ENCODE measurements around the gene MEGF8. TPM values are rescaled to one million over a fixed set of nuclear protein-coding genes. Genes with fewer than 3 reads are reported as not detected.

Gene MEGF8
- total and polyA plus RNA-seq, 2 of the 13 experiments (the other 11 are each of a cell fraction or from before 2014, with no cell fraction given): 4.0 to 8.8 TPM

DNA sequence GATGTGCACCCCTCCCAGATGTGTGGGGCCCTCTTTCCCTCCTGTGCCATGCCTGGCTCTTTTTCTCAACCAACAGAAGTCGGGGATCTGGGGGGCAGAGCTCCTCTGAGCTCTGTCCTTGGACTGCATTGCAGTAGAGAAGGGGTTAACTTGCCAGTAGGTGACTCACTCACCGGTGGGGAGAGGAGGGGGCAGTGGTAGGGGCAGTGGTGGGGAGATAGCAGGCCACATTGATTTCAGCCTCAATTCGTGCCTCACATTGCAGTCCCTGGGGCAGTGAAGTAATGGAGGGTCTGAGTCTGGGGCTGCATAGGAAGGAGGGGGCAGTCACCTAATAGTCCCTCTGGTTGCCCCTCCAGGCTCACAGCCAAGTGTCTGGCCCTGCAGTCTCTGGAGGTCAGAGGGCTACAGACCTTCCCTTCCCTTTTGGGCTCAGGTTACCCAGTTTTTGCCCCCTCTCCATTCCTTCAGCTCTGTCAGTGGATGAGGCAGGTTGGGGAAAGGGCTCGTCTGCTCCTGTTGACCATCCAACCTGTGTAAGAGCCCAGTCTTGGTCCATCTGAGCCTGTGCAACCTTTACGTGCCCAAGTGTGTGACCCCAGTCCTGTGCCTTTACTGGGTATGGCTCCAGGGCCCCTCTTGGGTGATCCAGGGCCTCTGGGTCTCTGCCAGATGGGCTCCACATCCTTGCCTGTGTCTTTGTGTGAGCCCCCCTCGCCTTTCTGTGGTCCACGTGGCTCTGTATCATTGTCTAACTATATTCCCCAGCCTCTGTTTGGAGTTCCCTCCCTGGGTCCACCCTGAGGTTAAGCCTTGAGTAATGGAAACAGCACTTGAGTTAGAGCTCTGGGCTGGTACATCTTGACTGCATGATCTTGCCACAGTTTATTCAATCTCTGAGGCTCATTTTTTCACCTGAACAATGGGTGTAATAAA, 43.3 kb upstream of the MEGF8 start (continued):
- TF ChIP-seq, protein P1, sequence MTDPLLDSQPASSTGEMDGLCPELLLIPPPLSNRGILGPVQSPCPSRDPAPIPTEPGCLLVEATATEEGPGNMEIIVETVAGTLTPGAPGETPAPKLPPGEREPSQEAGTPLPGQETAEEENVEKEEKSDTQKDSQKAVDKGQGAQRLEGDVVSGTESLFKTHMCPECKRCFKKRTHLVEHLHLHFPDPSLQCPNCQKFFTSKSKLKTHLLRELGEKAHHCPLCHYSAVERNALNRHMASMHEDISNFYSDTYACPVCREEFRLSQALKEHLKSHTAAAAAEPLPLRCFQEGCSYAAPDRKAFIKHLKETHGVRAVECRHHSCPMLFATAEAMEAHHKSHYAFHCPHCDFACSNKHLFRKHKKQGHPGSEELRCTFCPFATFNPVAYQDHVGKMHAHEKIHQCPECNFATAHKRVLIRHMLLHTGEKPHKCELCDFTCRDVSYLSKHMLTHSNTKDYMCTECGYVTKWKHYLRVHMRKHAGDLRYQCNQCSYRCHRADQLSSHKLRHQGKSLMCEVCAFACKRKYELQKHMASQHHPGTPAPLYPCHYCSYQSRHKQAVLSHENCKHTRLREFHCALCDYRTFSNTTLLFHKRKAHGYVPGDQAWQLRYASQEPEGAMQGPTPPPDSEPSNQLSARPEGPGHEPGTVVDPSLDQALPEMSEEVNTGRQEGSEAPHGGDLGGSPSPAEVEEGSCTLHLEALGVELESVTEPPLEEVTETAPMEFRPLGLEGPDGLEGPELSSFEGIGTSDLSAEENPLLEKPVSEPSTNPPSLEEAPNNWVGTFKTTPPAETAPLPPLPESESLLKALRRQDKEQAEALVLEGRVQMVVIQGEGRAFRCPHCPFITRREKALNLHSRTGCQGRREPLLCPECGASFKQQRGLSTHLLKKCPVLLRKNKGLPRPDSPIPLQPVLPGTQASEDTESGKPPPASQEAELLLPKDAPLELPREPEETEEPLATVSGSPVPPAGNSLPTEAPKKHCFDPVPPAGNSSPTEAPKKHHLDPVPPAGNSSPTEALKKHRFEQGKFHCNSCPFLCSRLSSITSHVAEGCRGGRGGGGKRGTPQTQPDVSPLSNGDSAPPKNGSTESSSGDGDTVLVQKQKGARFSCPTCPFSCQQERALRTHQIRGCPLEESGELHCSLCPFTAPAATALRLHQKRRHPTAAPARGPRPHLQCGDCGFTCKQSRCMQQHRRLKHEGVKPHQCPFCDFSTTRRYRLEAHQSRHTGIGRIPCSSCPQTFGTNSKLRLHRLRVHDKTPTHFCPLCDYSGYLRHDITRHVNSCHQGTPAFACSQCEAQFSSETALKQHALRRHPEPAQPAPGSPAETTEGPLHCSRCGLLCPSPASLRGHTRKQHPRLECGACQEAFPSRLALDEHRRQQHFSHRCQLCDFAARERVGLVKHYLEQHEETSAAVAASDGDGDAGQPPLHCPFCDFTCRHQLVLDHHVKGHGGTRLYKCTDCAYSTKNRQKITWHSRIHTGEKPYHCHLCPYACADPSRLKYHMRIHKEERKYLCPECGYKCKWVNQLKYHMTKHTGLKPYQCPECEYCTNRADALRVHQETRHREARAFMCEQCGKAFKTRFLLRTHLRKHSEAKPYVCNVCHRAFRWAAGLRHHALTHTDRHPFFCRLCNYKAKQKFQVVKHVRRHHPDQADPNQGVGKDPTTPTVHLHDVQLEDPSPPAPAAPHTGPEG (CRISPR knock-in tag; IDR thresholded peaks at IDR 0.05): no peak
- no peak for TF ChIP-seq ZNF839 (CRISPR knock-in tag; IDR thresholded peaks at IDR 0.05; ENCODE audit: borderline replicate concordance)
- TF ChIP-seq ZNF530 (CRISPR knock-in tag; IDR thresholded peaks at IDR 0.05; ENCODE audit: low read depth): no peak
- TF ChIP-seq ISL2 (CRISPR knock-in tag; IDR thresholded peaks at IDR 0.05): no peak
- TF ChIP-seq, protein P2, sequence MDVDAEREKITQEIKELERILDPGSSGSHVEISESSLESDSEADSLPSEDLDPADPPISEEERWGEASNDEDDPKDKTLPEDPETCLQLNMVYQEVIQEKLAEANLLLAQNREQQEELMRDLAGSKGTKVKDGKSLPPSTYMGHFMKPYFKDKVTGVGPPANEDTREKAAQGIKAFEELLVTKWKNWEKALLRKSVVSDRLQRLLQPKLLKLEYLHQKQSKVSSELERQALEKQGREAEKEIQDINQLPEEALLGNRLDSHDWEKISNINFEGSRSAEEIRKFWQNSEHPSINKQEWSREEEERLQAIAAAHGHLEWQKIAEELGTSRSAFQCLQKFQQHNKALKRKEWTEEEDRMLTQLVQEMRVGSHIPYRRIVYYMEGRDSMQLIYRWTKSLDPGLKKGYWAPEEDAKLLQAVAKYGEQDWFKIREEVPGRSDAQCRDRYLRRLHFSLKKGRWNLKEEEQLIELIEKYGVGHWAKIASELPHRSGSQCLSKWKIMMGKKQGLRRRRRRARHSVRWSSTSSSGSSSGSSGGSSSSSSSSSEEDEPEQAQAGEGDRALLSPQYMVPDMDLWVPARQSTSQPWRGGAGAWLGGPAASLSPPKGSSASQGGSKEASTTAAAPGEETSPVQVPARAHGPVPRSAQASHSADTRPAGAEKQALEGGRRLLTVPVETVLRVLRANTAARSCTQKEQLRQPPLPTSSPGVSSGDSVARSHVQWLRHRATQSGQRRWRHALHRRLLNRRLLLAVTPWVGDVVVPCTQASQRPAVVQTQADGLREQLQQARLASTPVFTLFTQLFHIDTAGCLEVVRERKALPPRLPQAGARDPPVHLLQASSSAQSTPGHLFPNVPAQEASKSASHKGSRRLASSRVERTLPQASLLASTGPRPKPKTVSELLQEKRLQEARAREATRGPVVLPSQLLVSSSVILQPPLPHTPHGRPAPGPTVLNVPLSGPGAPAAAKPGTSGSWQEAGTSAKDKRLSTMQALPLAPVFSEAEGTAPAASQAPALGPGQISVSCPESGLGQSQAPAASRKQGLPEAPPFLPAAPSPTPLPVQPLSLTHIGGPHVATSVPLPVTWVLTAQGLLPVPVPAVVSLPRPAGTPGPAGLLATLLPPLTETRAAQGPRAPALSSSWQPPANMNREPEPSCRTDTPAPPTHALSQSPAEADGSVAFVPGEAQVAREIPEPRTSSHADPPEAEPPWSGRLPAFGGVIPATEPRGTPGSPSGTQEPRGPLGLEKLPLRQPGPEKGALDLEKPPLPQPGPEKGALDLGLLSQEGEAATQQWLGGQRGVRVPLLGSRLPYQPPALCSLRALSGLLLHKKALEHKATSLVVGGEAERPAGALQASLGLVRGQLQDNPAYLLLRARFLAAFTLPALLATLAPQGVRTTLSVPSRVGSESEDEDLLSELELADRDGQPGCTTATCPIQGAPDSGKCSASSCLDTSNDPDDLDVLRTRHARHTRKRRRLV (CRISPR knock-in tag; IDR thresholded peaks at IDR 0.05): no peak
- TF ChIP-seq MED13 (CRISPR knock-in tag; IDR thresholded peaks at IDR 0.05): no peak
- TF ChIP-seq ZNF143 (CRISPR knock-in tag; IDR thresholded peaks at IDR 0.05): no peak
- peak; percentile 69 for TF ChIP-seq XRCC5 (optimal IDR thresholded peaks at IDR 0.05; ENCODE audit: low read length)
- TF ChIP-seq ZNF484 (CRISPR knock-in tag; IDR thresholded peaks at IDR 0.05; ENCODE audit: borderline replicate concordance, low read depth): no peak
- TF ChIP-seq ADNP (CRISPR knock-in tag; IDR thresholded peaks at IDR 0.05): no peak
- no peak for TF ChIP-seq NFIB (CRISPR knock-in tag; IDR thresholded peaks at IDR 0.05; ENCODE audit: borderline replicate concordance)
- TF ChIP-seq NCOA1 (CRISPR knock-in tag; IDR thresholded peaks at IDR 0.05): 0 out of 2 replicates have a peak, but pooled peaks have one; percentile 55
- no peak for TF ChIP-seq TBX2 (CRISPR knock-in tag; IDR thresholded peaks at IDR 0.05; ENCODE audit: borderline replicate concordance)
- TF ChIP-seq ZNF430 (CRISPR knock-in tag; IDR thresholded peaks at IDR 0.05): no peak; the same call in 1 of the 2 replicates
- TF ChIP-seq RXRB (CRISPR knock-in tag; IDR thresholded peaks at IDR 0.05; ENCODE audit: borderline replicate concordance): 0 out of 2 replicates have a peak, but pooled peaks have one; percentile 13
- TF ChIP-seq ZC3H4 (CRISPR knock-in tag; IDR thresholded peaks at IDR 0.05; ENCODE audit: borderline replicate concordance): no peak
- TF ChIP-seq, protein P3, sequence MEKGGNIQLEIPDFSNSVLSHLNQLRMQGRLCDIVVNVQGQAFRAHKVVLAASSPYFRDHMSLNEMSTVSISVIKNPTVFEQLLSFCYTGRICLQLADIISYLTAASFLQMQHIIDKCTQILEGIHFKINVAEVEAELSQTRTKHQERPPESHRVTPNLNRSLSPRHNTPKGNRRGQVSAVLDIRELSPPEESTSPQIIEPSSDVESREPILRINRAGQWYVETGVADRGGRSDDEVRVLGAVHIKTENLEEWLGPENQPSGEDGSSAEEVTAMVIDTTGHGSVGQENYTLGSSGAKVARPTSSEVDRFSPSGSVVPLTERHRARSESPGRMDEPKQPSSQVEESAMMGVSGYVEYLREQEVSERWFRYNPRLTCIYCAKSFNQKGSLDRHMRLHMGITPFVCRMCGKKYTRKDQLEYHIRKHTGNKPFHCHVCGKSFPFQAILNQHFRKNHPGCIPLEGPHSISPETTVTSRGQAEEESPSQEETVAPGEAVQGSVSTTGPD (CRISPR knock-in tag; IDR thresholded peaks at IDR 0.05): no peak
